GM23338 (cell line): ENCODE data around the gene IL11. TPM values are rescaled to one million over a fixed set of nuclear protein-coding genes. Genes with fewer than 3 reads are reported as not detected.

Experiments
- ATAC-seq: fragments of 200-7000 bp; cut with Tn5 transposase; 3 replicates; pipeline ENCODE4 v1.9.1; 2020
- DNase-seq: peaks from one replicate; pipeline ENCODE4 v3.0.0-alpha.2; 2015; ENCODE audit warnings: low spot score
- H2AFZ ChIP-seq: fragments of 200-600 bp; sonication (generic); 2 replicates; pipeline ENCODE4 v1.8.0; 2016; ENCODE audit warnings: antibody characterized with exemption, mild to moderate bottlenecking, moderate library complexity
- H3F3A ChIP-seq: fragments of 200-600 bp; sonication (generic); replicated peaks from 2 replicates; pipeline ENCODE4 v1.8.0; 2017; ENCODE audit warnings: antibody characterized with exemption, mixed run types, low read depth
- H3K27ac ChIP-seq: fragments of 200-600 bp; sonication (generic); 2 replicates; pipeline ENCODE4 v1.6.1; 2016; ENCODE audit warnings: low read depth
- H3K27me3 ChIP-seq: fragments of 200-600 bp; sonication (generic); 2 replicates; pipeline ENCODE4 v1.8.0; 2016; ENCODE audit warnings: mild to moderate bottlenecking, mixed run types, moderate library complexity; ENCODE audit not compliant: insufficient read depth
- H3K36me3 ChIP-seq: fragments of 200-600 bp; sonication (generic); 2 replicates; pipeline ENCODE4 v1.8.0; 2016; ENCODE audit warnings: mild to moderate bottlenecking; ENCODE audit not compliant: insufficient read depth
- H3K4me1 ChIP-seq: fragments of 200-600 bp; sonication (generic); 2 replicates; pipeline ENCODE4 v1.8.0; 2016; ENCODE audit warnings: mild to moderate bottlenecking, moderate library complexity; ENCODE audit not compliant: insufficient read depth
- H3K4me2 ChIP-seq: fragments of 200-600 bp; sonication (generic); 2 replicates; pipeline ENCODE4 v1.7.1; 2017; ENCODE audit warnings: mixed run types
- H3K4me3 ChIP-seq: fragments of 200-600 bp; sonication (generic); 2 replicates; pipeline ENCODE4 v1.6.1; 2016; ENCODE audit warnings: mixed run types
- H3K79me2 ChIP-seq: fragments of 200-600 bp; sonication (generic); replicated peaks from 2 replicates; pipeline ENCODE4 v1.8.0; 2017; ENCODE audit warnings: mild to moderate bottlenecking; ENCODE audit not compliant: insufficient read depth
- H3K9me2 ChIP-seq: fragments of 200-600 bp; sonication (generic); 2 replicates; pipeline ENCODE4 v1.8.0; 2017; ENCODE audit not compliant: insufficient read depth
- H4K20me1 ChIP-seq: fragments of 200-600 bp; sonication (generic); replicated peaks from 2 replicates; pipeline ENCODE4 v1.8.0; 2017; ENCODE audit warnings: mild to moderate bottlenecking; ENCODE audit not compliant: insufficient read depth
- H3K27ac Mint-ChIP-seq: 2 replicates; pipeline ENCODE4 v1.8.0; 2020; ENCODE audit warnings: inconsistent platforms, mild to moderate bottlenecking, moderate library complexity, mixed read lengths
- H3K27me3 Mint-ChIP-seq: 3 replicates; pipeline ENCODE4 v1.8.0; 2022; ENCODE audit warnings: low read depth, mild to moderate bottlenecking, moderate library complexity, mixed read lengths, inconsistent platforms; ENCODE audit not compliant: insufficient read depth, poor library complexity
- H3K36me3 Mint-ChIP-seq: 3 replicates; pipeline ENCODE4 v1.8.0; 2021; ENCODE audit warnings: low read depth, mild to moderate bottlenecking, inconsistent platforms, moderate library complexity, mixed read lengths
- H3K4me1 Mint-ChIP-seq: 3 replicates; pipeline ENCODE4 v1.8.0; 2020; ENCODE audit warnings: mild to moderate bottlenecking, inconsistent platforms, mixed read lengths
- H3K4me3 Mint-ChIP-seq: 3 replicates; pipeline ENCODE4 v1.8.0; 2021; ENCODE audit warnings: moderate library complexity, mild to moderate bottlenecking, inconsistent platforms, mixed read lengths
- H3K9me3 Mint-ChIP-seq: 3 replicates; pipeline ENCODE4 v1.8.0; 2020; ENCODE audit warnings: moderate library complexity, mild to moderate bottlenecking, inconsistent platforms, mixed read lengths
- CREB1 ChIP-seq: fragments of 250-450 bp; sonication (Bioruptor Pico); IDR thresholded peaks from 2 replicates; pipeline ENCODE4 v1.5.0; 2020; ENCODE audit warnings: low read depth, mild to moderate bottlenecking, moderate library complexity
- JUNB ChIP-seq: IDR thresholded peaks from one replicate; pipeline ENCODE4 v1.6.1; 2016; ENCODE audit warnings: antibody characterized with exemption; ENCODE audit not compliant: unreplicated experiment
- polyA plus RNA-seq: library from polyadenylated mRNA; unstranded; fragments of >200 nt; fragmentation: Nextera tagmentation; extraction: Ambion mirVana; gene quantifications from 2 replicates; pipeline ENCODE4 v1.2.1, GENCODE V29; 2016
- total RNA-seq: library from RNA; depleted of rRNA; stranded (reverse); fragments of >200 nt; shearing (Covaris generic); gene quantifications from 2 replicates; pipeline ENCODE4 v1.2.3, GENCODE V29; 2014
- TF ChIP-seq, protein P1 (sequence below), 2 experiments: fragments of 200-600 bp in 1 of 2; sonication (generic) in 1 of 2; conservative IDR thresholded peaks; 2 replicates each; pipeline versions ENCODE4 v1.5.1 to v1.6.1; 2016 to 2017; ENCODE audit warnings: antibody characterized with exemption in 2 of 2, low read depth in 2 of 2, mild to moderate bottlenecking in 2 of 2, moderate library complexity in 1 of 2
- TF ChIP-seq, protein P2 (sequence below): fragments of 250-450 bp; sonication (Bioruptor Pico); IDR thresholded peaks from 2 replicates; pipeline ENCODE4 v1.5.0; 2020; ENCODE audit warnings: mild to moderate bottlenecking, moderate library complexity

Gene IL11
- total and polyA plus RNA-seq, 2 experiments from 2014 or later = 0.58 to 2.2 TPM

DNA sequence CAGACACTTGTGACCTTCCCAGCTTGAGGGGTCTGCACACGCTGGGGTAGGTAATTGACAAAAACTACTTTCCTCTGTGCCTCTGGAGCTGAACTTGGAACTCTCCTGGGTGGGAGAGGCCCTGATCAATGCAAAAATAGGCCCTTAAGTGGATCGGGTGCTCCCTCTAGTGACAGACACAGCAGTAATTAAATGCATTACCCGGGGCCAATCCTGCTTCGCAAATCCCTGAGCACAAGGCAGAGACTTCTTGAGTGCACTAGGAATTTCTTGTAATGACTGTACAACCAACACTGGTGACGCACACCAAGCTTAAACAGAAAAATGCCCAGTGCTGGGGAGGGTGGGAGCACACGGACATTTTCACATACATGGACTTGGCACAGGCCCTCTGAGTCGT is 47.9 kb upstream of the IL11 start:
- peaks cover 2% of the 10 kb centered on the region; the same call in 2 of the 3 replicates for H3K4me1 Mint-ChIP-seq
- Histone ChIP-seq H3K4me2 (no peak overlapping the region), H3K27ac (no peak overlapping the region), H3K4me1 (no peaks in the 10 kb centered on the region), H3K79me2 (no peaks in the 10 kb centered on the region), H3F3A (no peaks in the 10 kb centered on the region), H4K20me1 (no peaks in the 10 kb centered on the region), H3K36me3 (no peaks in the 10 kb centered on the region), H2AFZ (peak overlapping the region; percentile 48; the same call in 1 of the 2 replicates), H3K27me3 (peaks cover 7% of the 10 kb centered on the region; the same call in 1 of the 2 replicates), H3K4me3 (no peak overlapping the region), H3K9me2 (no peaks in the 10 kb centered on the region)
- DNase-seq (peak; percentile 92), ATAC-seq (peak; percentile 98)
- H3K36me3 Mint-ChIP-seq = no peaks in the 10 kb centered on the region; the same call in 2 of the 3 replicates
- H3K27ac Mint-ChIP-seq = no peak overlapping the region
- peaks cover 21% of the 10 kb centered on the region for H3K27me3 Mint-ChIP-seq
- H3K9me3 Mint-ChIP-seq = peaks cover 14% of the 10 kb centered on the region
- no peak overlapping the region; the same call in 2 of the 3 replicates for H3K4me3 Mint-ChIP-seq
- TF ChIP-seq, protein P1, sequence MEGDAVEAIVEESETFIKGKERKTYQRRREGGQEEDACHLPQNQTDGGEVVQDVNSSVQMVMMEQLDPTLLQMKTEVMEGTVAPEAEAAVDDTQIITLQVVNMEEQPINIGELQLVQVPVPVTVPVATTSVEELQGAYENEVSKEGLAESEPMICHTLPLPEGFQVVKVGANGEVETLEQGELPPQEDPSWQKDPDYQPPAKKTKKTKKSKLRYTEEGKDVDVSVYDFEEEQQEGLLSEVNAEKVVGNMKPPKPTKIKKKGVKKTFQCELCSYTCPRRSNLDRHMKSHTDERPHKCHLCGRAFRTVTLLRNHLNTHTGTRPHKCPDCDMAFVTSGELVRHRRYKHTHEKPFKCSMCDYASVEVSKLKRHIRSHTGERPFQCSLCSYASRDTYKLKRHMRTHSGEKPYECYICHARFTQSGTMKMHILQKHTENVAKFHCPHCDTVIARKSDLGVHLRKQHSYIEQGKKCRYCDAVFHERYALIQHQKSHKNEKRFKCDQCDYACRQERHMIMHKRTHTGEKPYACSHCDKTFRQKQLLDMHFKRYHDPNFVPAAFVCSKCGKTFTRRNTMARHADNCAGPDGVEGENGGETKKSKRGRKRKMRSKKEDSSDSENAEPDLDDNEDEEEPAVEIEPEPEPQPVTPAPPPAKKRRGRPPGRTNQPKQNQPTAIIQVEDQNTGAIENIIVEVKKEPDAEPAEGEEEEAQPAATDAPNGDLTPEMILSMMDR (conservative IDR thresholded peaks at IDR 0.05; ENCODE audit: low read depth in 2 of 2) = peak; percentile 83 to 94
- no peak for TF ChIP-seq JUNB
- 0 out of 2 replicates have a peak, but pooled peaks have one; percentile 20 for TF ChIP-seq CREB1 (CRISPR knock-in tag)
- TF ChIP-seq, protein P2, sequence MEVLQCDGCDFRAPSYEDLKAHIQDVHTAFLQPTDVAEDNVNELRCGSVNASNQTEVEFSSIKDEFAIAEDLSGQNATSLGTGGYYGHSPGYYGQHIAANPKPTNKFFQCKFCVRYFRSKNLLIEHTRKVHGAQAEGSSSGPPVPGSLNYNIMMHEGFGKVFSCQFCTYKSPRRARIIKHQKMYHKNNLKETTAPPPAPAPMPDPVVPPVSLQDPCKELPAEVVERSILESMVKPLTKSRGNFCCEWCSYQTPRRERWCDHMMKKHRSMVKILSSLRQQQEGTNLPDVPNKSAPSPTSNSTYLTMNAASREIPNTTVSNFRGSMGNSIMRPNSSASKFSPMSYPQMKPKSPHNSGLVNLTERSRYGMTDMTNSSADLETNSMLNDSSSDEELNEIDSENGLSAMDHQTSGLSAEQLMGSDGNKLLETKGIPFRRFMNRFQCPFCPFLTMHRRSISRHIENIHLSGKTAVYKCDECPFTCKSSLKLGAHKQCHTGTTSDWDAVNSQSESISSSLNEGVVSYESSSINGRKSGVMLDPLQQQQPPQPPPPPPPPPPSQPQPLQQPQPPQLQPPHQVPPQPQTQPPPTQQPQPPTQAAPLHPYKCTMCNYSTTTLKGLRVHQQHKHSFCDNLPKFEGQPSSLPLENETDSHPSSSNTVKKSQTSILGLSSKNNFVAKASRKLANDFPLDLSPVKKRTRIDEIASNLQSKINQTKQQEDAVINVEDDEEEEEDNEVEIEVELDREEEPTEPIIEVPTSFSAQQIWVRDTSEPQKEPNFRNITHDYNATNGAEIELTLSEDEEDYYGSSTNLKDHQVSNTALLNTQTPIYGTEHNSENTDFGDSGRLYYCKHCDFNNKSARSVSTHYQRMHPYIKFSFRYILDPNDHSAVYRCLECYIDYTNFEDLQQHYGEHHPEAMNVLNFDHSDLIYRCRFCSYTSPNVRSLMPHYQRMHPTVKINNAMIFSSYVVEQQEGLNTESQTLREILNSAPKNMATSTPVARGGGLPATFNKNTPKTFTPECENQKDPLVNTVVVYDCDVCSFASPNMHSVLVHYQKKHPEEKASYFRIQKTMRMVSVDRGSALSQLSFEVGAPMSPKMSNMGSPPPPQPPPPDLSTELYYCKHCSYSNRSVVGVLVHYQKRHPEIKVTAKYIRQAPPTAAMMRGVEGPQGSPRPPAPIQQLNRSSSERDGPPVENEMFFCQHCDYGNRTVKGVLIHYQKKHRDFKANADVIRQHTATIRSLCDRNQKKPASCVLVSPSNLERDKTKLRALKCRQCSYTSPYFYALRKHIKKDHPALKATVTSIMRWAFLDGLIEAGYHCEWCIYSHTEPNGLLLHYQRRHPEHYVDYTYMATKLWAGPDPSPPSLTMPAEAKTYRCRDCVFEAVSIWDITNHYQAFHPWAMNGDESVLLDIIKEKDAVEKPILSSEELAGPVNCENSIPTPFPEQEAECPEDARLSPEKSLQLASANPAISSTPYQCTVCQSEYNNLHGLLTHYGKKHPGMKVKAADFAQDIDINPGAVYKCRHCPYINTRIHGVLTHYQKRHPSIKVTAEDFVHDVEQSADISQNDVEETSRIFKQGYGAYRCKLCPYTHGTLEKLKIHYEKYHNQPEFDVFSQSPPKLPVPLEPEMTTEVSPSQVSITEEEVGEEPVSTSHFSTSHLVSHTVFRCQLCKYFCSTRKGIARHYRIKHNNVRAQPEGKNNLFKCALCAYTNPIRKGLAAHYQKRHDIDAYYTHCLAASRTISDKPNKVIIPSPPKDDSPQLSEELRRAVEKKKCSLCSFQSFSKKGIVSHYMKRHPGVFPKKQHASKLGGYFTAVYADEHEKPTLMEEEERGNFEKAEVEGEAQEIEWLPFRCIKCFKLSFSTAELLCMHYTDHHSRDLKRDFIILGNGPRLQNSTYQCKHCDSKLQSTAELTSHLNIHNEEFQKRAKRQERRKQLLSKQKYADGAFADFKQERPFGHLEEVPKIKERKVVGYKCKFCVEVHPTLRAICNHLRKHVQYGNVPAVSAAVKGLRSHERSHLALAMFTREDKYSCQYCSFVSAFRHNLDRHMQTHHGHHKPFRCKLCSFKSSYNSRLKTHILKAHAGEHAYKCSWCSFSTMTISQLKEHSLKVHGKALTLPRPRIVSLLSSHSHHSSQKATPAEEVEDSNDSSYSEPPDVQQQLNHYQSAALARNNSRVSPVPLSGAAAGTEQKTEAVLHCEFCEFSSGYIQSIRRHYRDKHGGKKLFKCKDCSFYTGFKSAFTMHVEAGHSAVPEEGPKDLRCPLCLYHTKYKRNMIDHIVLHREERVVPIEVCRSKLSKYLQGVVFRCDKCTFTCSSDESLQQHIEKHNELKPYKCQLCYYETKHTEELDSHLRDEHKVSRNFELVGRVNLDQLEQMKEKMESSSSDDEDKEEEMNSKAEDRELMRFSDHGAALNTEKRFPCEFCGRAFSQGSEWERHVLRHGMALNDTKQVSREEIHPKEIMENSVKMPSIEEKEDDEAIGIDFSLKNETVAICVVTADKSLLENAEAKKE = no peak
